ENCODE data around the gene GPNMB.

Gene GPNMB

DNA sequence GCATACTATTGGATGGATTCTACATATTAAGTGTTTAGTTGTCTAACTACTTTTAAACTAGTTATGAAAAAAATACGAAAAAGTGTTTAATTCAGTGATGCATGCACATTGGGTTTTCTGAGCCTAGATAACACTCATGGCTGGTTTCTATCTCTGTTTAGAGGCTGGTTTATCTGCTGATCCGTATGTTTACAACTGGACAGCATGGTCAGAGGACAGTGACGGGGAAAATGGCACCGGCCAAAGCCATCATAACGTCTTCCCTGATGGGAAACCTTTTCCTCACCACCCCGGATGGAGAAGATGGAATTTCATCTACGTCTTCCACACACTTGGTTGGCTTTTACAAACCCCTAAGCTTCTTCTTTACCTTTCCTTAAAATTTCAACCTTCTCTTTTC lies 10.2 kb downstream of the GPNMB start:
- DNase-seq = no peak
- Histone ChIP-seq H3K14ac (ENCODE audit: low read length) (no peak overlapping the region), H4K91ac (ENCODE audit: low read depth, low read length) (no peak overlapping the region), H2AFZ (ENCODE audit: insufficient read depth, low read length, poor library complexity) (no peak overlapping the region), H2BK5ac (ENCODE audit: low read depth, low read length, poor library complexity) (no peak overlapping the region), H3K18ac (ENCODE audit: low read length) (no peak overlapping the region), H4K12ac (ENCODE audit: low read depth, low read length) (no peak overlapping the region), H3K36me3 (ENCODE audit: control insufficient read depth in 1 of 2, insufficient read depth in 2 of 2, low read length in 2 of 2) (no peaks in the 10 kb centered on the region), H3K23ac (ENCODE audit: low read length) (no peak overlapping the region), H3K27me3 (ENCODE audit: insufficient read depth, low read length) (no peaks in the 10 kb centered on the region), H3K79me2 (ENCODE audit: control insufficient read depth, insufficient read depth, low read length, poor library complexity) (no peaks in the 10 kb centered on the region), H4K8ac (ENCODE audit: low read depth, low read length) (no peak overlapping the region), H2BK120ac (ENCODE audit: insufficient read depth, low read length, poor library complexity) (no peak overlapping the region), H2BK12ac (ENCODE audit: low read length) (no peak overlapping the region), H2AK5ac (ENCODE audit: low read length) (no peak overlapping the region), H3K4me2 (ENCODE audit: low read length) (no peak overlapping the region), H3K27ac (ENCODE audit: low read depth, low read length) (no peak overlapping the region), H3K4me3 (ENCODE audit: low read depth, low read length) (no peak overlapping the region), H3K9ac (ENCODE audit: low read length) (no peak overlapping the region), H3K79me1 (ENCODE audit: low read length) (no peaks in the 10 kb centered on the region), H3K4me1 (ENCODE audit: control insufficient read depth in 1 of 2, insufficient read depth in 2 of 2, low read length in 2 of 2) (no peaks in the 10 kb centered on the region), H3K4ac (ENCODE audit: low read depth, low read length) (no peak overlapping the region), H3K9me3 (ENCODE audit: insufficient read depth, low read depth, low read length) (no peaks in the 10 kb centered on the region)
- WGBS (ENCODE audit: extremely low coverage, insufficient coverage, insufficient read length) = no CpG with 5 or more reads among the region's 7 CpGs

GRCh38 chr7:23260371-23260770 lies 13.8 kb downstream of the GPNMB start:
- Histone ChIP-seq H3K36me3 (ENCODE audit: control insufficient read depth in 1 of 2, insufficient read depth in 2 of 2, low read length in 2 of 2) (no peaks in the 10 kb centered on the region), H2BK12ac (ENCODE audit: low read length) (no peak overlapping the region), H4K91ac (ENCODE audit: low read depth, low read length) (no peak overlapping the region), H3K4me3 (ENCODE audit: low read depth, low read length) (no peak overlapping the region), H3K18ac (ENCODE audit: low read length) (no peak overlapping the region), H2BK120ac (ENCODE audit: insufficient read depth, low read length, poor library complexity) (no peak overlapping the region), H3K27me3 (ENCODE audit: insufficient read depth, low read length) (no peaks in the 10 kb centered on the region), H3K4me2 (ENCODE audit: low read length) (no peak overlapping the region), H3K9me3 (ENCODE audit: insufficient read depth, low read depth, low read length) (no peaks in the 10 kb centered on the region), H3K79me1 (ENCODE audit: low read length) (no peaks in the 10 kb centered on the region), H3K9ac (ENCODE audit: low read length) (no peak overlapping the region), H3K23ac (ENCODE audit: low read length) (no peak overlapping the region), H4K12ac (ENCODE audit: low read depth, low read length) (no peak overlapping the region), H2BK5ac (ENCODE audit: low read depth, low read length, poor library complexity) (no peak overlapping the region), H4K8ac (ENCODE audit: low read depth, low read length) (no peak overlapping the region), H3K4me1 (ENCODE audit: control insufficient read depth in 1 of 2, insufficient read depth in 2 of 2, low read length in 2 of 2) (no peaks in the 10 kb centered on the region), H2AFZ (ENCODE audit: insufficient read depth, low read length, poor library complexity) (no peak overlapping the region), H3K14ac (ENCODE audit: low read length) (no peak overlapping the region), H2AK5ac (ENCODE audit: low read length) (no peak overlapping the region), H3K27ac (ENCODE audit: low read depth, low read length) (no peak overlapping the region), H3K79me2 (ENCODE audit: control insufficient read depth, insufficient read depth, low read length, poor library complexity) (no peaks in the 10 kb centered on the region), H3K4ac (ENCODE audit: low read depth, low read length) (no peak overlapping the region)
- DNase-seq = no peak
- WGBS (ENCODE audit: extremely low coverage, insufficient coverage, insufficient read length) = no CpG with 5 or more reads among the region's 10 CpGs

DNA sequence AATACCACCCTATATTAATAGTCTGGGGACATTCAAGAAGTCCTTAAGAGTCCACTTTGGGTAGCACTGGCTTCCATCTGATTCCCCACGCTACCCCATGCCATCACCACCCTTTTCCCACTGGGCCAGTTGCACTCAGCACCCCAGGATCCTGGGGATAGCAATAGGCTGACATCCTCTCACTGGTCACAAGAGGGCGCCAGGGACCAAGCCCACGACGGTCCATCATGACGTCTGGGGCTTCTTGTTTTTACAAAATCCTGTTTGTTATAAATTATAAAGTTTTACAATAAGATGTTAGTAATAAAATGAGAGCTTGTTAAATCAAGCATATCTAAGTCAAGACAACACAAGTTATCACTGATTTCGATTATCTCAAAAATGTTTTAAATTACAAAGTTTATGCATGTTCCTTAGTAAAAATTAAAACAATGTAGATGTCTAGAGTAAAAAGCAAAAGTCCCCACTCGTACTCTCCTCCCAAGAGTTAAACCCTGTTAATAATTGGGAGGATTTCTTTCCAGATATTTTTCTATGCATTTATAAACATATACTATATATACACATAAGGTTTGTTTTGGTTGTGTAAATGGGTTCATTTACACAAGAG lies 15.4 kb downstream of the GPNMB start:
- H3K27ac ChIP-seq (ENCODE audit: low read depth, low read length) = no peak overlapping the region
- no peak overlapping the region for H4K91ac ChIP-seq (ENCODE audit: low read depth, low read length)
- WGBS (ENCODE audit: extremely low coverage, insufficient coverage, insufficient read length) = no CpG with 5 or more reads among the region's 7 CpGs
- no peak overlapping the region for H2AK5ac ChIP-seq (ENCODE audit: low read length)
- DNase-seq = peak in 1 of 2 donors; percentile 64
- H3K4ac ChIP-seq (ENCODE audit: low read depth, low read length) = no peak overlapping the region
- no peak overlapping the region for H3K9ac ChIP-seq (ENCODE audit: low read length)
- H3K18ac ChIP-seq (ENCODE audit: low read length) = no peak overlapping the region
- no peaks in the 10 kb centered on the region for H3K79me1 ChIP-seq (ENCODE audit: low read length)
- H3K4me1 ChIP-seq (ENCODE audit: control insufficient read depth in 1 of 2, insufficient read depth in 2 of 2, low read length in 2 of 2) = no peaks in the 10 kb centered on the region
- no peaks in the 10 kb centered on the region for H3K79me2 ChIP-seq (ENCODE audit: control insufficient read depth, insufficient read depth, low read length, poor library complexity)
- no peaks in the 10 kb centered on the region for H3K36me3 ChIP-seq (ENCODE audit: control insufficient read depth in 1 of 2, insufficient read depth in 2 of 2, low read length in 2 of 2)
- no peak overlapping the region for H2BK12ac ChIP-seq (ENCODE audit: low read length)
- H3K14ac ChIP-seq (ENCODE audit: low read length) = no peak overlapping the region
- H2BK120ac ChIP-seq (ENCODE audit: insufficient read depth, low read length, poor library complexity) = no peak overlapping the region
- no peak overlapping the region for H3K4me3 ChIP-seq (ENCODE audit: low read depth, low read length)
- H2BK5ac ChIP-seq (ENCODE audit: low read depth, low read length, poor library complexity) = no peak overlapping the region
- no peak overlapping the region for H2AFZ ChIP-seq (ENCODE audit: insufficient read depth, low read length, poor library complexity)
- no peak overlapping the region for H4K12ac ChIP-seq (ENCODE audit: low read depth, low read length)
- no peaks in the 10 kb centered on the region for H3K27me3 ChIP-seq (ENCODE audit: insufficient read depth, low read length)
- H3K9me3 ChIP-seq (ENCODE audit: insufficient read depth, low read depth, low read length) = peaks cover under 1% of the 10 kb centered on the region
- no peak overlapping the region for H3K23ac ChIP-seq (ENCODE audit: low read length)
- H4K8ac ChIP-seq (ENCODE audit: low read depth, low read length) = no peak overlapping the region
- H3K4me2 ChIP-seq (ENCODE audit: low read length) = no peak overlapping the region

DNA sequence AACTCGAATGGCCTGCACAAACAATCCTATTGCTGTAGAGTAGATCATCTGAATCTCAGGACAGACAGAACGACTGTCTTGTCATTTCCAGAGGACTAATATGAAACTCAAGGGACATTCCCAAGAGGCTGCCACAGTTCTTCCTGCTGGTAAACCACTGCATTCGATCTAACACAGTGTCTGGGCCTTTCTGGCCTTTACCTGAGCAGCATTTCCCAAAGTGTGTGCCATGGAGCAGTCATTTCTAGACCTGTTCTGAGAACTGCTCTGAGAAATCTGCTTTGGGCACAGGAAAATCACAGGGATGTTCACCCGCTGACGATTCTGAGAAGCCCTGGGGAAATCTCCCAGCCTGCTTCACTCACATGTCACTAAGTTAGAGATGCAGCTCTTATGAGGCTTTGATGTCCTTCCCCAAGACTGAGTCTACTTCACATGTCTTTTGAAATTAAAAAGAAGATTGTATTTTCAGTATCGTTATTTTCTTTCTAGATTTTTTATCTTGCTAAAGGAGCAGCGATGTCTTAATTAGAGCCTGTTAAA lies 18.4 kb downstream of the GPNMB start:
- Histone ChIP-seq H3K4me2 (ENCODE audit: low read length) (no peak overlapping the region), H3K79me1 (ENCODE audit: low read length) (no peaks in the 10 kb centered on the region), H4K12ac (ENCODE audit: low read depth, low read length) (no peak overlapping the region), H2AK5ac (ENCODE audit: low read length) (no peak overlapping the region), H3K9me3 (ENCODE audit: insufficient read depth, low read depth, low read length) (peaks cover 4% of the 10 kb centered on the region), H3K18ac (ENCODE audit: low read length) (no peak overlapping the region), H2BK120ac (ENCODE audit: insufficient read depth, low read length, poor library complexity) (no peak overlapping the region), H3K14ac (ENCODE audit: low read length) (no peak overlapping the region), H3K79me2 (ENCODE audit: control insufficient read depth, insufficient read depth, low read length, poor library complexity) (no peaks in the 10 kb centered on the region), H3K36me3 (ENCODE audit: control insufficient read depth in 1 of 2, insufficient read depth in 2 of 2, low read length in 2 of 2) (no peaks in the 10 kb centered on the region), H2BK12ac (ENCODE audit: low read length) (no peak overlapping the region), H3K27me3 (ENCODE audit: insufficient read depth, low read length) (no peaks in the 10 kb centered on the region), H2AFZ (ENCODE audit: insufficient read depth, low read length, poor library complexity) (no peak overlapping the region), H3K23ac (ENCODE audit: low read length) (no peak overlapping the region), H2BK5ac (ENCODE audit: low read depth, low read length, poor library complexity) (no peak overlapping the region), H3K27ac (ENCODE audit: low read depth, low read length) (no peak overlapping the region), H3K4me1 (ENCODE audit: control insufficient read depth in 1 of 2, insufficient read depth in 2 of 2, low read length in 2 of 2) (no peaks in the 10 kb centered on the region), H4K91ac (ENCODE audit: low read depth, low read length) (no peak overlapping the region), H4K8ac (ENCODE audit: low read depth, low read length) (no peak overlapping the region), H3K4me3 (ENCODE audit: low read depth, low read length) (no peak overlapping the region), H3K4ac (ENCODE audit: low read depth, low read length) (no peak overlapping the region), H3K9ac (ENCODE audit: low read length) (no peak overlapping the region)
- no CpG with 5 or more reads among the region's 7 CpGs for WGBS (ENCODE audit: extremely low coverage, insufficient coverage, insufficient read length)
- DNase-seq = no peak
